ENCODE data around the gene RGS21.

The RGS21 gene

GRCh38 chr1:192378878-192379277, 62.1 kb downstream of the RGS21 start:
- DNase-seq (ENCODE audit: low read depth in 3 of 3): no peak

DNA sequence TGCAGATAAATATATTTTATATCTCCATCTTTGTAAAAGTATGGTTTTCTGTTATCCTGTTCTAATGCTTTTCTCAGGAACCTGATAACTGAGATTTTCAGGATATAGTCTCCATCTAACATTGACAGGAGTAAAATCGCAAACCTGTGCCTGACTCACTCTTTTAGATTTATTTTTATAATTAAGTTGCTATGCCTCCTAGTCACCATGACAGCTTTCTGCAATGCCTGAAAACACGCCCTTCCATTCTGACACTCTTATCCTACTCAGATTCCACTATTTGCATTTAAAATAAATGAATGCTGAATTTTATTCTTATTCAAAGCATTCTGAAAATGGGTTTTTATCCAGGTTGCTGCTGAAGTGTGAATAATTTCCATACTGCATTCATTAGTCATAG, 62.8 kb downstream of the RGS21 start:
- no peak for DNase-seq (ENCODE audit: low read depth in 3 of 3)

- no peak for DNase-seq (ENCODE audit: low read depth in 3 of 3)
These were observed 66.0 kb downstream of the RGS21 start for GRCh38 chr1:192382758-192383157.

DNA sequence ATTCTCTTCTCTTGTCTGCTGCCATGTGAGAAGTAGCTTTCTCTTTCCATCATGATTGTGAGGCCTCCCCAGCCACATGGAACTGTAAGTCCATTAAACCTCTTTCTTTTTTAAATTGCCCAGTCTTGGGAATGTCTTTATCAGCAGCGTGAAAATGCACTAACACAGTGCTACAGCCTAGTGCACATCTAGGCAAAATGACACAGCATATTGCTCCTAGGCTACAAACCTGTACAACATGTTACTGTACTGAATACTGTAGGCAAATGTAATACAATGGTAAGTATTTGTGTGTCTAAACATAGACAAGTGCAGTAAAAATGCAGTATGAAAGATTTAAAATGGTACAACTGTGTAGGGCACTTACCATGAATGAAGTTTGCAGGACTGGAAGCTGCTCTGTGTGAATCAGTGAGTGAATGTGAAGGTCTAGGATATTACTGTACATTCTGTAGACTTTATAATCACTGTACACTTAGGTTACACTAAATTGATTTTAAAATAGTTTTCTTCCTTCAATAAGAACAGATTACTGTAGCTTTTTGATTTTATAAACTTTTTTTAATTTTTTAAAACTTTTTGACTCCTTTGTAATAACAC, 69.4 kb downstream of the RGS21 start:
- DNase-seq (ENCODE audit: low read depth in 3 of 3): no peak

GRCh38 chr1:192395211-192395610, 78.4 kb downstream of the RGS21 start:
- no peak for DNase-seq (ENCODE audit: low read depth in 3 of 3)

- DNase-seq (ENCODE audit: low read depth in 3 of 3): no peak
These were observed 79.1 kb downstream of the RGS21 start for GRCh38 chr1:192395895-192396294.

DNA sequence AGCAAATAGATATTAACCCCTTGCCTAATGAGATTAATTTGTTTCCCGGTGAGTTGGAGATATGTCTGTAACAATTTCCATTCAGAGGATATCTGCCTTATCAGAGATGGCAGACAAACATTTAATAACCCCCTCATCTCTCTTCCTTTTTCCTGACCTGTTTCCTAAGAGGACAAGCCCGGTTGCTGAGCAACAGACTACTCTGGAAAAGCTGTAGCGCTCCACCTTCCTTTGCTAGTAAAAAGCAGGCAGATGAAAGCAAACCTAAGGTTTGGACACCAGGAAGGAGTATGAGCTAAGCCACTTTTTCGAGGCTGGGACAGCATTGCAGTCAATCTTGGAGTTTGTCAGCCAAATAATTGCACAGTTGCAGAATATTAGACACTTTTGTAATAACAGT, 82.4 kb downstream of the RGS21 start:
- DNase-seq (ENCODE audit: low read depth in 3 of 3): no peak

DNA sequence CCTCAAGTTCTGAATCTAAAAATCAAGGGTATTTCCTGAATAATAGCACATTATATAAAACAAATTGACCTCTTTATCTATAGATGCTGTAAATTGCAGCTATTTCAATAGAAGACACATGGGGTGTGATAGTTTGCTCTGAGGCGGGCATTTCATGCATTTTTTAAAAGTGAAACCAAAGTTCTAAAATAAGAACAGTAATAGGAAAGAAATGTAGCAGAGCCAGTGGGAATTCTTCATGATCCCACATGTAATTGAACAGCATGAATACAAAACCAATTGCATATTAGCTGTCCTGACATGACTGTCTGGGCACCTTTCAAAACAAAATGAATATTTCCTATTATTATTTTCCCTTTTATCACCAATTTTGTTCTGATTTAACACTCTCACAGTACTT, 85.0 kb downstream of the RGS21 start:
- no peak for DNase-seq (ENCODE audit: low read depth in 3 of 3)

- DNase-seq (ENCODE audit: low read depth in 3 of 3): no peak
These were observed 85.8 kb downstream of the RGS21 start for GRCh38 chr1:192402571-192402970.

DNA sequence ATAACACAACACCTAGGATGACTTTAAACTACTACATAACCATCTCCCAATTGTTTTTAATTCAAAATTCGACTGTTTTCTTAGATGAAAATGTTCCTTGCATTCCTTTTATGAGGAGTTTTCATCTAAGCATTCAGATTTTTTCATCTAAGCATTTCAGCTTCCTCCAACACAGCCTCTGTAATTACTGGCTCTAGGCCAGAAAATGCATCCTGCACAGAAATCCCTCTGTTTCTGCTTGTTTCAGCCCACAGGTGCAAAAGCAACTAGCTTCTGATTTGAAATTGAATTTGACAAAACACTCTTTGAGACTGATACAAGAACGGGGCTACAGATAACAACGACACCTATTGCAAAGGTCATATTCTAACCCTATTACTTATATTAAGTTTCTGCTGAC, 90.4 kb downstream of the RGS21 start:
- no peak for DNase-seq (ENCODE audit: low read depth in 3 of 3)

Measured in stimulated activated CD4-positive, alpha-beta T cell treated with anti-CD3 and anti-CD28 coated beads, TNF-alpha, amount 100 ng/mL, for 4 hours (primary cell).